ENCODE measurements around the gene PRR13. TPM values are rescaled to one million over a fixed set of nuclear protein-coding genes. Genes with fewer than 3 reads are reported as not detected.
A peak's percentile ranks its signal among the peaks of the same experiment; 100 is the strongest.
"Not testable (repeated sequence)": the region's sequence is repeated elsewhere in the genome, so short reads cannot be mapped to it uniquely, and the experiment has no call there.

PRR13 gene
- total RNA-seq (2021; fragmentation: NEBNext Ultra II Directional; extraction: Animal tissue kit (Norgen Biotek cat#: 25700)), result 100 to 1,000 TPM; 122 to 188 (median 165) TPM
- long read RNA-seq, transcript PRR13-202 (4 exons, 1,229 nt), result major isoform, 79 of 124 reads
- long read RNA-seq, transcript PRR13-209 (4 exons, 625 nt), result minor isoform, 18 of 124 reads
- long read RNA-seq, partial matches to known transcripts, result 15 of 124 reads
- long read RNA-seq, other reads (novel, unspliced or antisense), result 6 of 124 reads

DNA sequence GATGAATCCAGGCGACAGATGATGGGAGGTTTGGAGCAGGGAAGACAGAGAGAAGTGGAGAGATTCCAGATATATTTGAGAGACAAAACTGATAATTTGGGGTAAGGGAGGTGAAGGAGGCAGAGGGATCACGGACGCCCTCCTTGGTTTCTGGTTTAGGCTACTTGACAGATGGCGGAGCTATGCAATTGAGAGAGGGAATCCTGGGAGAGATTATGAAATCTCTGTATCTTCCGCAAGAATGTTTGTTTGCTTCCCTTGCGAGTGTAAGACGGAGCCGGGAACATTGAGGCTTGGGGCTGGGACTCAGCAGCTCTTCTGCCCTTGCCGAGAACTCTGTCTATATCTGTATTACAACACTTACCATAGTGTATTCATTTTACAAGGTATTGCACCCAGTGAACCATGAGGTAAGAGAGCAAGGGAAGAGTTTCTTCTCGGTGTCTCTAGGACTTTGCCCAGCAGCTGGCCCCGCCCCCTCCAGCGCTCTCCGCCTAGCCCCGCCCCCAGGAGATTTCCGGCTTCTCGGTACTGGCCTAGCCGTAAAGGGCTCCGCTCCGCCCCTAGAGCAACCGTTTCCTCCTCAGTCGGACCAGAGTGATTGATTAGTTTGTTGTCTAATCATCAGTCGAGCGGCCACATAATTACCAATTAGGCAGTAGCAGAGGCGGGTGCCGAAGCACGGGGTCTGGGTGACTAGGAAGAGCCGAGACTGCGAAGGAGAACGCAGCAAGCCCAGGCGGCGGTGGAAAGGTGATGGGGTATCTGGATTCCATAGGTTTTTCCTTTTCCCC, at the start of gene PRR13:
TSS of gene PRR13 (plus strand) at position 695 of the 794 bp plus-strand sequence. CDS start 981 bp downstream, outside the sequence.
- Mint-ChIP-seq H3K4me3 (peak within 1 kb of the TSS; percentile 90), H3K27ac (peak within 1 kb of the TSS; percentile 90), H3K36me3 (ENCODE audit: low read depth) (peaks cover 23% of the 10 kb centered on the region), H3K27me3 (ENCODE audit: insufficient read depth) (no peaks in the 10 kb centered on the region), H3K9me3 (no peaks in the 10 kb centered on the region), H3K4me1 (ENCODE audit: low read depth) (peaks cover 34% of the 10 kb centered on the region)
- DNase-seq, result peak; percentile 100
- TF ChIP-seq, protein P1, sequence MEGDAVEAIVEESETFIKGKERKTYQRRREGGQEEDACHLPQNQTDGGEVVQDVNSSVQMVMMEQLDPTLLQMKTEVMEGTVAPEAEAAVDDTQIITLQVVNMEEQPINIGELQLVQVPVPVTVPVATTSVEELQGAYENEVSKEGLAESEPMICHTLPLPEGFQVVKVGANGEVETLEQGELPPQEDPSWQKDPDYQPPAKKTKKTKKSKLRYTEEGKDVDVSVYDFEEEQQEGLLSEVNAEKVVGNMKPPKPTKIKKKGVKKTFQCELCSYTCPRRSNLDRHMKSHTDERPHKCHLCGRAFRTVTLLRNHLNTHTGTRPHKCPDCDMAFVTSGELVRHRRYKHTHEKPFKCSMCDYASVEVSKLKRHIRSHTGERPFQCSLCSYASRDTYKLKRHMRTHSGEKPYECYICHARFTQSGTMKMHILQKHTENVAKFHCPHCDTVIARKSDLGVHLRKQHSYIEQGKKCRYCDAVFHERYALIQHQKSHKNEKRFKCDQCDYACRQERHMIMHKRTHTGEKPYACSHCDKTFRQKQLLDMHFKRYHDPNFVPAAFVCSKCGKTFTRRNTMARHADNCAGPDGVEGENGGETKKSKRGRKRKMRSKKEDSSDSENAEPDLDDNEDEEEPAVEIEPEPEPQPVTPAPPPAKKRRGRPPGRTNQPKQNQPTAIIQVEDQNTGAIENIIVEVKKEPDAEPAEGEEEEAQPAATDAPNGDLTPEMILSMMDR (IDR thresholded peaks at IDR 0.05), result no peak

GRCh38 chr12:53399896-53400295, 41.6 kb upstream of the PRR13 start:
- Mint-ChIP-seq H3K4me1 (ENCODE audit: low read depth) (peaks cover 10% of the 10 kb centered on the region; the same call in 1 of the 2 replicates), H3K4me3 (no peak overlapping the region), H3K36me3 (ENCODE audit: low read depth) (peaks cover 8% of the 10 kb centered on the region), H3K27ac (no peak overlapping the region), H3K27me3 (ENCODE audit: insufficient read depth) (peaks cover 2% of the 10 kb centered on the region), H3K9me3 (no peaks in the 10 kb centered on the region)
- TF ChIP-seq, protein P1 (IDR thresholded peaks at IDR 0.05), result no peak
- DNase-seq, result no peak

- H3K27me3 Mint-ChIP-seq (ENCODE audit: insufficient read depth); H3K27ac Mint-ChIP-seq; H3K4me3 Mint-ChIP-seq; DNase-seq; H3K9me3 Mint-ChIP-seq: not testable (repeated sequence)
- H3K36me3 Mint-ChIP-seq (ENCODE audit: low read depth), result peaks cover 13% of the 10 kb centered on the region
- H3K4me1 Mint-ChIP-seq (ENCODE audit: low read depth), result peaks cover 10% of the 10 kb centered on the region; the same call in 1 of the 2 replicates
Measured at GRCh38 chr12:53402351-53402750, 39.2 kb upstream of the PRR13 start.

DNA sequence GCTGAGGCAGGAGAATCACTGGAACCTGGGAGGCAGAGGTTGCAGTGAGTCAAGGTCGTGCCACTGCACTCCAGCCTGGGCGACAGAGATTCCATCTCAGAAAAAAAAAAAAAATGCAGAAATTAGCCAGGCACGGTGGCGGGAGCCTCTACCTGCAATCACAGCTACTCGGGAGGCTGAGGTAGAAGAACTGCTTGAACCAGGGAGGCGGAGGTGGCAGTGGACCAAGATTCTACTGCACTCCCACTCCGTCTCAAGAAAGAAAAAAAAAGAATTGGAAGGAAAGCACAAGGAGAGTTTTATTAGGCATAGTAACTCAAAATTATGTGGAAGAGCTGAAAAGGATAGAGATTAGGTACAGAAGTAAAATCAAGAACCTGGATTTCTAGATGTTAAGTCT, 38.7 kb upstream of the PRR13 start:
- DNase-seq, result no peak
- Mint-ChIP-seq H3K4me3 (no peak overlapping the region), H3K27ac (no peak overlapping the region), H3K36me3 (ENCODE audit: low read depth) (peaks cover 13% of the 10 kb centered on the region), H3K4me1 (ENCODE audit: low read depth) (peaks cover 7% of the 10 kb centered on the region; the same call in 1 of the 2 replicates), H3K9me3 (no peaks in the 10 kb centered on the region), H3K27me3 (ENCODE audit: insufficient read depth) (peaks cover 2% of the 10 kb centered on the region)
- TF ChIP-seq, protein P1 (IDR thresholded peaks at IDR 0.05), result no peak

DNA sequence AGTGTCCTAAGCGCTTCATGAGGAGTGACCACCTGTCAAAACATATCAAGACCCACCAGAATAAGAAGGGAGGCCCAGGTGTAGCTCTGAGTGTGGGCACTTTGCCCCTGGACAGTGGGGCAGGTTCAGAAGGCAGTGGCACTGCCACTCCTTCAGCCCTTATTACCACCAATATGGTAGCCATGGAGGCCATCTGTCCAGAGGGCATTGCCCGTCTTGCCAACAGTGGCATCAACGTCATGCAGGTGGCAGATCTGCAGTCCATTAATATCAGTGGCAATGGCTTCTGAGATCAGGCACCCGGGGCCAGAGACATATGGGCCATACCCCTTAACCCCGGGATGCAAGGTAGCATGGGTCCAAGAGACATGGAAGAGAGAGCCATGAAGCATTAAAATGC, 30.6 kb upstream of the PRR13 start:
- H3K4me3 Mint-ChIP-seq, result no peak overlapping the region

More for the DNA sequence above, 30.6 kb upstream of the PRR13 start:
- TF ChIP-seq, protein P1 (IDR thresholded peaks at IDR 0.05), result no peak
- H3K27ac Mint-ChIP-seq, result no peak overlapping the region
- DNase-seq, result no peak
- no peaks in the 10 kb centered on the region for H3K9me3 Mint-ChIP-seq
- H3K27me3 Mint-ChIP-seq (ENCODE audit: insufficient read depth), result no peaks in the 10 kb centered on the region
- peaks cover 37% of the 10 kb centered on the region for H3K4me1 Mint-ChIP-seq (ENCODE audit: low read depth)
- peaks cover 36% of the 10 kb centered on the region for H3K36me3 Mint-ChIP-seq (ENCODE audit: low read depth)
